ENCODE measurements around the gene SLC38A5.

- no peak for TF ChIP-seq CTCF (IDR thresholded peaks at IDR 0.05)
- TF ChIP-seq POLR2A (IDR thresholded peaks at IDR 0.05; ENCODE audit: low read length) = no peak
- TF ChIP-seq MAX (IDR thresholded peaks at IDR 0.05) = no peak
- TF ChIP-seq JUNB (IDR thresholded peaks at IDR 0.05) = no peak
- no peak for TF ChIP-seq CEBPB (IDR thresholded peaks at IDR 0.05)
- no peak for TF ChIP-seq EP300 (IDR thresholded peaks at IDR 0.05)
- TF ChIP-seq SMC3 (IDR thresholded peaks at IDR 0.05) = no peak
- no peak for TF ChIP-seq POLR2AphosphoS2 (conservative IDR thresholded peaks at IDR 0.05; ENCODE audit: low read length)
- TF ChIP-seq PBX3 (IDR thresholded peaks at IDR 0.05) = no peak
- TF ChIP-seq NR3C1 (IDR thresholded peaks at IDR 0.05) = no peak
- no peak for TF ChIP-seq PHF8 (IDR thresholded peaks at IDR 0.05; ENCODE audit: borderline replicate concordance, low read depth)
- no peak for TF ChIP-seq JUN (IDR thresholded peaks at IDR 0.05)
- no peak for TF ChIP-seq FOSL2 (IDR thresholded peaks at IDR 0.05)
- TF ChIP-seq FOSL2 (CRISPR knock-in tag; IDR thresholded peaks at IDR 0.05) = no peak
- no peak for TF ChIP-seq RFX5 (IDR thresholded peaks at IDR 0.05)
Measured at GRCh38 chrX:48470833-48471118, 716 bp upstream of the SLC38A5 start.

Data from A549 (cell line).